Liver (tissue), 9 donors: ENCODE data around the gene HINT1. TPM values are rescaled to one million over a fixed set of nuclear protein-coding genes. Genes with fewer than 3 reads are reported as not detected.
A peak's percentile ranks its signal among the peaks of the same experiment; 100 is the strongest.

Experiments used
- DNase-seq: peaks from one replicate; pipeline ENCODE4 v3.0.0-alpha.2; 2017; ENCODE audit warnings: low spot score
- H3K27ac ChIP-seq, 2 donors: one replicate each; pipeline ENCODE4 v1.7.0; 2013; ENCODE audit warnings: inconsistent platforms in 2 of 2, low read length in 2 of 2, control low read depth in 1 of 2, low read depth in 1 of 2, mild to moderate bottlenecking in 1 of 2
- H3K27me3 ChIP-seq, 4 donors: one replicate each; pipeline versions ENCODE4 v1.6.1 to v1.7.0; 2013; ENCODE audit warnings: low read length in 3 of 4, inconsistent platforms in 1 of 4, mild to moderate bottlenecking in 1 of 4, moderate library complexity in 1 of 4; ENCODE audit not compliant: control insufficient read depth in 4 of 4, insufficient read depth in 4 of 4
- H3K36me3 ChIP-seq, 4 donors: one replicate each; pipeline versions ENCODE4 v1.6.1 to v1.7.0; 2013; ENCODE audit warnings: low read length in 3 of 4, mild to moderate bottlenecking in 3 of 4, low read depth in 1 of 4, moderate library complexity in 1 of 4; ENCODE audit not compliant: control insufficient read depth in 4 of 4, insufficient read depth in 3 of 4
- H3K4me1 ChIP-seq, 4 donors: one replicate each; pipeline versions ENCODE4 v1.6.1 to v1.7.0; 2013; ENCODE audit warnings: low read length in 3 of 4, mild to moderate bottlenecking in 3 of 4, moderate library complexity in 1 of 4; ENCODE audit not compliant: control insufficient read depth in 4 of 4, insufficient read depth in 4 of 4
- H3K4me3 ChIP-seq, 3 donors: one replicate each; pipeline versions ENCODE4 v1.6.1 to v1.7.0; 2013; ENCODE audit warnings: low read length in 3 of 3, control low read depth in 1 of 3, low read depth in 1 of 3, mild to moderate bottlenecking in 1 of 3
- H3K9ac ChIP-seq, 2 donors: one replicate each; pipeline ENCODE4 v1.7.0; 2013; ENCODE audit warnings: low read length in 2 of 2, mild to moderate bottlenecking in 2 of 2, moderate library complexity in 2 of 2, control low read depth in 1 of 2, low read depth in 1 of 2
- H3K9me3 ChIP-seq, 4 donors: one replicate each; pipeline versions ENCODE4 v1.6.1 to v1.7.0; 2013; ENCODE audit warnings: low read length in 3 of 4; ENCODE audit not compliant: control insufficient read depth in 4 of 4
- ATF3 ChIP-seq: IDR thresholded peaks from 2 replicates; pipeline ENCODE4 v1.6.1; 2016; ENCODE audit warnings: antibody characterized with exemption
- CTCF ChIP-seq: fragments of 150-350 bp; IDR thresholded peaks from 2 replicates; pipeline ENCODE4 v1.5.1; 2017; ENCODE audit warnings: improper control_type of control experiment, low read depth, low read length; ENCODE audit not compliant: missing input control
- FOXA1 ChIP-seq: IDR thresholded peaks from 2 replicates; pipeline ENCODE4 v1.6.1; 2016; ENCODE audit warnings: antibody characterized with exemption
- FOXA2 ChIP-seq: IDR thresholded peaks from 2 replicates; pipeline ENCODE4 v1.6.1; 2016; ENCODE audit warnings: antibody characterized with exemption
- HNF4A ChIP-seq, 2 donors: conservative IDR thresholded peaks; 2 replicates each; pipeline ENCODE4 v1.6.1; 2016; ENCODE audit warnings: antibody characterized with exemption in 2 of 2, mild to moderate bottlenecking in 2 of 2
- HNF4G ChIP-seq: IDR thresholded peaks from 2 replicates; pipeline ENCODE4 v1.6.1; 2016; ENCODE audit warnings: antibody characterized with exemption
- JUND ChIP-seq, 2 donors: IDR thresholded peaks; 2 replicates each; pipeline ENCODE4 v1.6.1; 2016; ENCODE audit warnings: antibody characterized with exemption in 2 of 2
- MAX ChIP-seq: IDR thresholded peaks from 2 replicates; pipeline ENCODE4 v1.6.1; 2016; ENCODE audit warnings: antibody characterized with exemption
- NR2F2 ChIP-seq: IDR thresholded peaks from 2 replicates; pipeline ENCODE4 v1.6.1; 2016; ENCODE audit warnings: antibody characterized with exemption
- REST ChIP-seq: IDR thresholded peaks from 2 replicates; pipeline ENCODE4 v1.6.1; 2016; ENCODE audit warnings: antibody characterized with exemption, mild to moderate bottlenecking
- RXRA ChIP-seq, 2 donors: IDR thresholded peaks; 2 replicates each; pipeline ENCODE4 v1.6.1; 2017 to 2018; ENCODE audit warnings: antibody characterized with exemption in 2 of 2, mild to moderate bottlenecking in 1 of 2
- TAF1 ChIP-seq: conservative IDR thresholded peaks from 2 replicates; pipeline ENCODE4 v1.6.1; 2016; ENCODE audit warnings: antibody characterized with exemption, mild to moderate bottlenecking
- YY1 ChIP-seq: IDR thresholded peaks from 2 replicates; pipeline ENCODE4 v1.6.1; 2016; ENCODE audit warnings: antibody characterized with exemption, mild to moderate bottlenecking
- ZBTB33 ChIP-seq: IDR thresholded peaks from 2 replicates; pipeline ENCODE4 v1.6.1; 2016; ENCODE audit warnings: antibody characterized with exemption
- WGBS: extraction: QIAGEN DNeasy Blood & Tissue Kit; methylation state at CpG from one replicate; pipeline ENCODE4 v1.1.7; 2013; 5-methylcytosine and 5-hydroxymethylcytosine counted together
- polyA plus RNA-seq, 2 donors: library from polyadenylated mRNA; stranded (reverse) in 1 of 2; unstranded in 1 of 2; fragments of 200-250 nt in 1 of 2; fragments of >200 nt in 1 of 2; fragmentation: Nextera tagmentation in 1 of 2; extraction: Ambion mirVana in 1 of 2; gene quantifications; one replicate each; pipeline versions ENCODE4 v1.2.1 to v1.2.3, GENCODE V29; 2013 to 2015
- total RNA-seq, 2 donors: library from RNA; depleted of rRNA; stranded (reverse); fragments of >200 nt; gene quantifications; one replicate each; pipeline ENCODE4 v1.2.3, GENCODE V29; 2014
- donor health status: healthy.
- donor health status: healthy.
- donor health status: healthy.
- donor health status: healthy.
- donor health status: healthy.

HINT1 gene
- total and polyA plus RNA-seq, 4 donors, result 112 to 902 (median 314) TPM

GRCh38 chr5:131212471-131213021 lies 47.5 kb upstream of the HINT1 start:
- Histone ChIP-seq H3K36me3 (no peaks in the 10 kb centered on the region), H3K27me3 (no peaks in the 10 kb centered on the region), H3K27ac (no peak overlapping the region), H3K9ac (no peak overlapping the region), H3K4me1 (no peaks in the 10 kb centered on the region), H3K9me3 (no peaks in the 10 kb centered on the region), H3K4me3 (no peak overlapping the region)
- no peak for TF ChIP-seq ATF3
- TF ChIP-seq ZBTB33, result no peak
- TF ChIP-seq CTCF, result no peak
- TF ChIP-seq FOXA2, result no peak
- TF ChIP-seq HNF4A (conservative IDR thresholded peaks at IDR 0.05), result no peak
- no peak for TF ChIP-seq TAF1
- TF ChIP-seq YY1, result no peak
- no peak for TF ChIP-seq FOXA1
- WGBS, result 82% methylated on average over 5 of the region's 5 CpGs
- no peak for DNase-seq

GRCh38 chr5:131211669-131212068 lies 46.6 kb upstream of the HINT1 start:
- H3K9me3 ChIP-seq, result no peaks in the 10 kb centered on the region
- WGBS, result 94% methylated on average over 5 of the region's 5 CpGs
- H3K36me3 ChIP-seq, result no peaks in the 10 kb centered on the region
- TF ChIP-seq RXRA (IDR thresholded peaks at IDR 0.05) (no peak), YY1 (no peak), TAF1 (no peak), MAX (no peak), NR2F2 (no peak)
- H3K27me3 ChIP-seq, result no peaks in the 10 kb centered on the region
- no peak overlapping the region for H3K9ac ChIP-seq
- H3K4me3 ChIP-seq, result no peak overlapping the region
- no peak overlapping the region for H3K27ac ChIP-seq
- peaks cover 0 to 2% (median under 1%) of the 10 kb centered on the region in 4 donors for H3K4me1 ChIP-seq
- no peak for DNase-seq

- peaks cover 0 to 6% (median 2%) of the 10 kb centered on the region in 4 donors for H3K4me1 ChIP-seq
- no peaks in the 10 kb centered on the region for H3K27me3 ChIP-seq
- H3K4me3 ChIP-seq, result no peak overlapping the region
- peak overlapping the region in 1 of 2 donors; percentile 35 for H3K27ac ChIP-seq
- no peaks in the 10 kb centered on the region for H3K36me3 ChIP-seq
- no peaks in the 10 kb centered on the region for H3K9me3 ChIP-seq
- no peak for DNase-seq
- no peak for TF ChIP-seq FOXA1
- TF ChIP-seq NR2F2, result no peak
- TF ChIP-seq TAF1, result no peak
- no peak for TF ChIP-seq FOXA2
- TF ChIP-seq JUND (IDR thresholded peaks at IDR 0.05), result no peak
- no peak for TF ChIP-seq ZBTB33
- TF ChIP-seq REST, result no peak
- no peak for TF ChIP-seq YY1
- TF ChIP-seq HNF4G, result no peak
- H3K9ac ChIP-seq, result no peak overlapping the region
These were observed 45.1 kb upstream of the HINT1 start for GRCh38 chr5:131210151-131210510.
